Mesendoderm (in vitro differentiated cells): Measurements from ENCODE around the gene ABAT.

ENCODE experiments used
- DNase-seq: peaks from one replicate; pipeline ENCODE4 v3.0.0; 2013
- H2AK5ac ChIP-seq: 2 replicates; pipeline ENCODE4 v1.6.1; 2013; ENCODE audit warnings: low read length, inconsistent platforms
- H2BK120ac ChIP-seq: 2 replicates; pipeline ENCODE4 v1.6.1; 2013; ENCODE audit warnings: low read depth, mild to moderate bottlenecking, low read length, moderate library complexity, mixed read lengths
- H2BK15ac ChIP-seq: replicated peaks from 2 replicates; pipeline ENCODE4 v1.6.1; 2013; ENCODE audit warnings: low read depth, mild to moderate bottlenecking, moderate library complexity
- H2BK5ac ChIP-seq: 2 replicates; pipeline ENCODE4 v1.6.1; 2013; ENCODE audit warnings: low read length, inconsistent platforms
- H3K18ac ChIP-seq: 2 replicates; pipeline ENCODE4 v1.6.1; 2013; ENCODE audit warnings: mild to moderate bottlenecking, low read length, mixed read lengths
- H3K23ac ChIP-seq: one replicate; pipeline ENCODE4 v1.6.1; 2013; ENCODE audit warnings: low read length
- H3K27ac ChIP-seq: 2 replicates; pipeline ENCODE4 v1.5.1; 2013; ENCODE audit warnings: low read depth, mild to moderate bottlenecking, inconsistent platforms, low read length, moderate library complexity
- H3K27me3 ChIP-seq: 2 replicates; pipeline ENCODE4 v1.6.1; 2013; ENCODE audit warnings: low read length, control low read depth, mild to moderate bottlenecking, inconsistent platforms; ENCODE audit not compliant: insufficient read depth, poor library complexity
- H3K36me3 ChIP-seq: 2 replicates; pipeline ENCODE4 v1.6.1; 2013; ENCODE audit warnings: low read length, inconsistent platforms; ENCODE audit not compliant: control insufficient read depth, insufficient read depth
- H3K4ac ChIP-seq: one replicate; pipeline ENCODE4 v1.6.1; 2013; ENCODE audit warnings: low read depth, mild to moderate bottlenecking, low read length, moderate library complexity
- H3K4me1 ChIP-seq: 2 replicates; pipeline ENCODE4 v1.6.1; 2013; ENCODE audit warnings: low read depth, low read length, inconsistent platforms; ENCODE audit not compliant: control insufficient read depth
- H3K4me2 ChIP-seq: 2 replicates; pipeline ENCODE4 v1.6.1; 2013; ENCODE audit warnings: low read length
- H3K4me3 ChIP-seq: 2 replicates; pipeline ENCODE4 v1.5.1; 2013; ENCODE audit warnings: mild to moderate bottlenecking, low read length
- H3K56ac ChIP-seq: one replicate; pipeline ENCODE4 v1.6.1; 2013; ENCODE audit warnings: low read length
- H3K79me1 ChIP-seq: 2 replicates; pipeline ENCODE4 v1.6.1; 2013; ENCODE audit warnings: low read length, inconsistent platforms
- H3K79me2 ChIP-seq: 2 replicates; pipeline ENCODE4 v1.6.1; 2013; ENCODE audit warnings: mild to moderate bottlenecking, low read length; ENCODE audit not compliant: control insufficient read depth, insufficient read depth
- H3K9ac ChIP-seq: 2 replicates; pipeline ENCODE4 v1.6.1; 2013; ENCODE audit warnings: low read length, inconsistent platforms
- H4K5ac ChIP-seq: one replicate; pipeline ENCODE4 v1.6.1; 2013; ENCODE audit warnings: low read length
- H4K8ac ChIP-seq: one replicate; pipeline ENCODE4 v1.6.1; 2013; ENCODE audit warnings: low read depth, mild to moderate bottlenecking, control low read depth, low read length, moderate library complexity
- WGBS: extraction: QIAGEN DNeasy Blood & Tissue Kit; methylation state at CpG from one replicate; pipeline ENCODE4 v1.1.7; 2013; ENCODE audit warnings: low lambda C conversion rate, missing lambda C conversion rate; ENCODE audit not compliant: insufficient coverage; ENCODE audit errors: extremely low coverage; 5-methylcytosine and 5-hydroxymethylcytosine counted together

The ABAT gene

GRCh38 chr16:8679151-8679550 is 4.7 kb downstream of the ABAT start:
- no peaks in the 10 kb centered on the region for H3K4me1 ChIP-seq
- no peaks in the 10 kb centered on the region for H3K36me3 ChIP-seq
- H3K79me2 ChIP-seq = no peaks in the 10 kb centered on the region
- no peaks in the 10 kb centered on the region for H3K79me1 ChIP-seq
- no peak overlapping the region for H2BK120ac ChIP-seq
- H3K56ac ChIP-seq = no peak overlapping the region
- WGBS = no CpG with 5 or more reads among the region's 2 CpGs
- H2BK15ac ChIP-seq = no peak overlapping the region
- H2BK5ac ChIP-seq = no peak overlapping the region
- H3K27me3 ChIP-seq = no peaks in the 10 kb centered on the region
- H3K23ac ChIP-seq = no peak overlapping the region
- H2AK5ac ChIP-seq = no peak overlapping the region
- H3K18ac ChIP-seq = no peak overlapping the region
- H3K4me3 ChIP-seq = no peak overlapping the region
- no peak overlapping the region for H3K4ac ChIP-seq
- H4K8ac ChIP-seq = no peak overlapping the region
- no peak overlapping the region for H3K27ac ChIP-seq
- H3K9ac ChIP-seq = no peak overlapping the region
- no peak overlapping the region for H3K4me2 ChIP-seq
- H4K5ac ChIP-seq = no peak overlapping the region
- DNase-seq = peak; percentile 63

DNA sequence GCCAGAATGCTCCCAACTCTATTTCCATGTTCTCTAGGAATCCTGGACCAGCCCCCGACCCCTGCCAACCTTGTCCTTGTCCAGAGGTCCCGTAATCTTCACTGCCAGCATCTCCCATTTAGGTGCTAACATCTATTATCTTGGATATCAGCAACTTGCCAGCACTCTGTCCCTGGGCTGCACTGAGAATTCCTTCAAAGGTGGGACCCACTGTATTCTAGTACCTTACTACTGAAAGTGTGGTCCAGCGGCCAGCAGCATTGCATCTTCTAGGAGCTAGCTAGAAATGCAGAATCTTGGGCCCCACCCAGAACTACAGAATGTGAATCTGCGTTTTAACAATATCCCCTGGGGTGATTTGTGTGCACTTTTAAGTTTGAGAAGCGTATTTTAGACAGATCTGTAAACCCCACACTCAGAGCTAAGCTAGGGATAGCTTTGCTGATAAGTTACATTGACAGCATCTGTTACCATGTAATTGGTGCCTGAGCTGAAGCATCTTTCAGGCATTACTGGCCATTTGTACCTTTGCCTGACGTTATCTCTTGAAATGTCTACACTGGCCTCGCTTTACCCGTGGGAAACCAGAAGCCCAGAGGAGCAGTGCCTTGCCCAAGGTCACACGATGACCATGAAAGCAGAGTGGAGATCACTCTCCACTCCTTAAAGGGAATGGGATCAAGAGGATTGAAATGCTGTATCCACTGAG is 8.3 kb downstream of the ABAT start:
- DNase-seq = no peak
- H4K8ac ChIP-seq = no peak overlapping the region
- no peak overlapping the region for H2AK5ac ChIP-seq
- no peaks in the 10 kb centered on the region for H3K27me3 ChIP-seq
- no peaks in the 10 kb centered on the region for H3K36me3 ChIP-seq
- H3K23ac ChIP-seq = no peak overlapping the region
- H3K27ac ChIP-seq = no peak overlapping the region
- no peak overlapping the region for H3K4me3 ChIP-seq
- no CpG with 5 or more reads among the region's 9 CpGs for WGBS
- no peak overlapping the region for H2BK120ac ChIP-seq
- no peak overlapping the region for H3K4ac ChIP-seq
- H3K4me2 ChIP-seq = no peak overlapping the region
- H2BK15ac ChIP-seq = no peak overlapping the region
- no peak overlapping the region for H4K5ac ChIP-seq
- H3K18ac ChIP-seq = no peak overlapping the region
- H3K56ac ChIP-seq = no peak overlapping the region
- H2BK5ac ChIP-seq = no peak overlapping the region
- H3K79me2 ChIP-seq = no peaks in the 10 kb centered on the region
- no peaks in the 10 kb centered on the region for H3K4me1 ChIP-seq
- no peak overlapping the region for H3K9ac ChIP-seq
- H3K79me1 ChIP-seq = no peaks in the 10 kb centered on the region

DNA sequence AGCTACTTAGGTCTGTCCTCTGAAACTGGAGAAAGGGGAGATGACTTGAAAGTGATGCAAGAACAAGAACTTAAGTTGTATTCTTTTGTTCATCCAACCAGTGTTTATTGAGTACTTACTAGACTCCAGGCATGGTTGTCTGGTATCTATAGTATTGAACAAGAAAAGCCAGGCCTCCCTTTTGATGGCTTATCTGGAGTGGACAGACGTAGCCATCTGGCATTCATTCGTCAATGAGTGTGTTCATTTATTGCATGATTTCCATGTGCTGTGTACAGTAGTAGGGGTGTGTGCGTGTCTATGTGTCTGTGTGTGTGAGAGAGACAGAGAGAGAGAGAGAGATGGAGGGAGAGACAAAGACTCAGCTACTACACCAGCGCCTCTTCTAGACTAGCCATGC is 9.2 kb downstream of the ABAT start:
- Histone ChIP-seq H3K23ac (no peak overlapping the region), H3K27me3 (no peaks in the 10 kb centered on the region), H3K79me2 (no peaks in the 10 kb centered on the region), H3K56ac (no peak overlapping the region), H3K4ac (no peak overlapping the region), H2BK15ac (no peak overlapping the region), H3K27ac (no peak overlapping the region), H3K4me1 (no peaks in the 10 kb centered on the region), H3K18ac (no peak overlapping the region), H4K8ac (no peak overlapping the region), H2BK120ac (no peak overlapping the region), H2BK5ac (no peak overlapping the region), H2AK5ac (no peak overlapping the region), H3K79me1 (no peaks in the 10 kb centered on the region), H3K9ac (no peak overlapping the region), H3K36me3 (no peaks in the 10 kb centered on the region), H3K4me3 (no peak overlapping the region), H4K5ac (no peak overlapping the region), H3K4me2 (no peak overlapping the region)
- DNase-seq = no peak
- no CpG with 5 or more reads among the region's 4 CpGs for WGBS

- no peaks in the 10 kb centered on the region for H3K79me2 ChIP-seq
- no peak overlapping the region for H3K9ac ChIP-seq
- no peak overlapping the region for H3K27ac ChIP-seq
- H3K4me2 ChIP-seq = no peak overlapping the region
- no peak overlapping the region for H3K56ac ChIP-seq
- H3K79me1 ChIP-seq = no peaks in the 10 kb centered on the region
- H4K5ac ChIP-seq = no peak overlapping the region
- no peaks in the 10 kb centered on the region for H3K36me3 ChIP-seq
- H2BK120ac ChIP-seq = no peak overlapping the region
- H3K4me1 ChIP-seq = no peaks in the 10 kb centered on the region
- no peaks in the 10 kb centered on the region for H3K27me3 ChIP-seq
- no peak overlapping the region for H3K4me3 ChIP-seq
- no peak overlapping the region for H4K8ac ChIP-seq
- no peak for DNase-seq
- no peak overlapping the region for H2BK5ac ChIP-seq
- H3K4ac ChIP-seq = no peak overlapping the region
- no CpG with 5 or more reads among the region's 3 CpGs for WGBS
- no peak overlapping the region for H3K23ac ChIP-seq
- H2BK15ac ChIP-seq = no peak overlapping the region
- H3K18ac ChIP-seq = no peak overlapping the region
- no peak overlapping the region for H2AK5ac ChIP-seq
Observed at GRCh38 chr16:8685617-8686016, 11.2 kb downstream of the ABAT start.

DNA sequence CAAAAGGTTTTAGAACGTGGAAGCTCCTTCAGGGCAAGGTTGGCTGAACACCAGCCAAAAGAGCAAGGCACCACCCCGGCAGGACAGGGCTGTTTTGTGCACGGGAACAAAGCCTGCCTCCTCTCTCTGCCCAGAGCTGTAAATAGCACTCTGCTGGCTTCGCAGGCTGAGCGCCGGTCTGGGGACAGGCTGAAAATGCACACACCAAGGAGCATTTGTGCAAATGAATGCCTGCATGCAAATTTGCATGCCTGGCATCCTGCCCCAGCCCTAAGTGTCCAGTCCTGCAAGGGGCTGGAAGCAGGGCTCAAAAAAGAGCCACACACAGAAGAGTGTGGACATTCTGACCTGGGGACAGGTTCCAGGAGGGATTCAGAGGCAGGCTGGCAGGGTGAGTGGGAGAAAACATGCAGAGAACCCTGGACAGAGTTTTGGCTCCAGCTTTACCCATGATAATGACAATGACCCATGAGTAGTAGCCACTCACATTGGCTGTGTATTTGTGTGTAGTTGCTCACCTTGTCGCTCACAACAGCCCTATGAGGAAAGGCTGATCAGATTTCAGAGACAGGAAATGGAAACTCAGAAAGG is 11.7 kb downstream of the ABAT start:
- no peak overlapping the region for H3K4me3 ChIP-seq
- H3K4ac ChIP-seq = no peak overlapping the region
- no peak overlapping the region for H3K56ac ChIP-seq
- H3K18ac ChIP-seq = no peak overlapping the region
- H3K9ac ChIP-seq = no peak overlapping the region
- no peak overlapping the region for H4K8ac ChIP-seq
- H3K27me3 ChIP-seq = no peaks in the 10 kb centered on the region
- DNase-seq = no peak
- no peak overlapping the region for H4K5ac ChIP-seq
- H2BK5ac ChIP-seq = no peak overlapping the region
- no CpG with 5 or more reads among the region's 7 CpGs for WGBS
- H3K27ac ChIP-seq = no peak overlapping the region
- no peak overlapping the region for H3K23ac ChIP-seq
- H3K36me3 ChIP-seq = no peaks in the 10 kb centered on the region
- H3K79me2 ChIP-seq = no peaks in the 10 kb centered on the region
- no peak overlapping the region for H2BK120ac ChIP-seq
- H2AK5ac ChIP-seq = no peak overlapping the region
- no peak overlapping the region for H3K4me2 ChIP-seq
- H2BK15ac ChIP-seq = no peak overlapping the region
- no peaks in the 10 kb centered on the region for H3K79me1 ChIP-seq
- H3K4me1 ChIP-seq = no peaks in the 10 kb centered on the region

- H4K8ac ChIP-seq = no peak overlapping the region
- no CpG with 5 or more reads among the region's 9 CpGs for WGBS
- H3K79me1 ChIP-seq = no peaks in the 10 kb centered on the region
- H3K56ac ChIP-seq = no peak overlapping the region
- no peaks in the 10 kb centered on the region for H3K4me1 ChIP-seq
- H3K27ac ChIP-seq = no peak overlapping the region
- H3K4me3 ChIP-seq = no peak overlapping the region
- DNase-seq = no peak
- H3K18ac ChIP-seq = no peak overlapping the region
- no peak overlapping the region for H2AK5ac ChIP-seq
- no peak overlapping the region for H3K4me2 ChIP-seq
- no peaks in the 10 kb centered on the region for H3K79me2 ChIP-seq
- no peak overlapping the region for H4K5ac ChIP-seq
- no peak overlapping the region for H3K23ac ChIP-seq
- no peak overlapping the region for H2BK15ac ChIP-seq
- no peaks in the 10 kb centered on the region for H3K36me3 ChIP-seq
- H3K9ac ChIP-seq = no peak overlapping the region
- H3K27me3 ChIP-seq = no peaks in the 10 kb centered on the region
- no peak overlapping the region for H2BK5ac ChIP-seq
- no peak overlapping the region for H3K4ac ChIP-seq
- no peak overlapping the region for H2BK120ac ChIP-seq
Observed at GRCh38 chr16:8686879-8687278, 12.5 kb downstream of the ABAT start.
